PFSK-1 (cell line): ENCODE data around the gene GALNT14.

Source experiments
- FOXP2 ChIP-seq: optimal IDR thresholded peaks from 2 replicates; pipeline ENCODE3; 2011; ENCODE audit warnings: borderline replicate concordance, control low read depth, inconsistent platforms; ENCODE audit not compliant: insufficient read depth; ENCODE audit errors: extremely low read length, extremely low read depth
- POLR2AphosphoS5 ChIP-seq: IDR thresholded peaks from 2 replicates; pipeline ENCODE4 v1.6.1; 2012; ENCODE audit warnings: low read depth, mild to moderate bottlenecking, control low read depth, low read length, moderate library complexity
- SIN3A ChIP-seq: IDR thresholded peaks from 2 replicates; pipeline ENCODE4 v1.6.1; 2012; ENCODE audit warnings: mild to moderate bottlenecking, low read length, moderate library complexity, borderline replicate concordance; ENCODE audit not compliant: insufficient read depth
- TAF1 ChIP-seq: IDR thresholded peaks from 2 replicates; pipeline ENCODE4 v1.6.1; 2012; ENCODE audit warnings: low read length, control low read depth, borderline replicate concordance; ENCODE audit not compliant: insufficient read depth
- TF ChIP-seq, protein P1 (sequence below), 2 experiments: IDR thresholded peaks; 2 replicates each; pipeline versions ENCODE4 v1.6.1 to v1.8.0; 2011 to 2012; ENCODE audit warnings: low read depth in 2 of 2, low read length in 2 of 2, control low read depth in 1 of 2, inconsistent platforms in 1 of 2, mild to moderate bottlenecking in 1 of 2, moderate library complexity in 1 of 2; ENCODE audit not compliant: insufficient read depth in 1 of 2

Gene GALNT14

GRCh38 chr2:31052284-31052683, 86.0 kb downstream of the GALNT14 start:
- TF ChIP-seq TAF1 (no peak), POLR2AphosphoS5 (no peak), SIN3A (no peak), FOXP2 (no peak)
- TF ChIP-seq, protein P1, sequence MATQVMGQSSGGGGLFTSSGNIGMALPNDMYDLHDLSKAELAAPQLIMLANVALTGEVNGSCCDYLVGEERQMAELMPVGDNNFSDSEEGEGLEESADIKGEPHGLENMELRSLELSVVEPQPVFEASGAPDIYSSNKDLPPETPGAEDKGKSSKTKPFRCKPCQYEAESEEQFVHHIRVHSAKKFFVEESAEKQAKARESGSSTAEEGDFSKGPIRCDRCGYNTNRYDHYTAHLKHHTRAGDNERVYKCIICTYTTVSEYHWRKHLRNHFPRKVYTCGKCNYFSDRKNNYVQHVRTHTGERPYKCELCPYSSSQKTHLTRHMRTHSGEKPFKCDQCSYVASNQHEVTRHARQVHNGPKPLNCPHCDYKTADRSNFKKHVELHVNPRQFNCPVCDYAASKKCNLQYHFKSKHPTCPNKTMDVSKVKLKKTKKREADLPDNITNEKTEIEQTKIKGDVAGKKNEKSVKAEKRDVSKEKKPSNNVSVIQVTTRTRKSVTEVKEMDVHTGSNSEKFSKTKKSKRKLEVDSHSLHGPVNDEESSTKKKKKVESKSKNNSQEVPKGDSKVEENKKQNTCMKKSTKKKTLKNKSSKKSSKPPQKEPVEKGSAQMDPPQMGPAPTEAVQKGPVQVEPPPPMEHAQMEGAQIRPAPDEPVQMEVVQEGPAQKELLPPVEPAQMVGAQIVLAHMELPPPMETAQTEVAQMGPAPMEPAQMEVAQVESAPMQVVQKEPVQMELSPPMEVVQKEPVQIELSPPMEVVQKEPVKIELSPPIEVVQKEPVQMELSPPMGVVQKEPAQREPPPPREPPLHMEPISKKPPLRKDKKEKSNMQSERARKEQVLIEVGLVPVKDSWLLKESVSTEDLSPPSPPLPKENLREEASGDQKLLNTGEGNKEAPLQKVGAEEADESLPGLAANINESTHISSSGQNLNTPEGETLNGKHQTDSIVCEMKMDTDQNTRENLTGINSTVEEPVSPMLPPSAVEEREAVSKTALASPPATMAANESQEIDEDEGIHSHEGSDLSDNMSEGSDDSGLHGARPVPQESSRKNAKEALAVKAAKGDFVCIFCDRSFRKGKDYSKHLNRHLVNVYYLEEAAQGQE (IDR thresholded peaks at IDR 0.05; ENCODE audit: insufficient read depth in 1 of 2, low read depth in 2 of 2, low read length in 2 of 2) = no peak

GRCh38 chr2:31051258-31052140, 86.7 kb downstream of the GALNT14 start:
- TF ChIP-seq SIN3A = no peak
- TF ChIP-seq FOXP2 = no peak
- TF ChIP-seq POLR2AphosphoS5 = no peak
- TF ChIP-seq, protein P1 (IDR thresholded peaks at IDR 0.05; ENCODE audit: insufficient read depth in 1 of 2, low read depth in 2 of 2, low read length in 2 of 2) = no peak
- no peak for TF ChIP-seq TAF1

GRCh38 chr2:31049916-31050588, 88.2 kb downstream of the GALNT14 start:
- TF ChIP-seq TAF1 (no peak), SIN3A (no peak), POLR2AphosphoS5 (no peak), FOXP2 (no peak)
- TF ChIP-seq, protein P1 (IDR thresholded peaks at IDR 0.05; ENCODE audit: insufficient read depth in 1 of 2, low read depth in 2 of 2, low read length in 2 of 2) = no peak

DNA sequence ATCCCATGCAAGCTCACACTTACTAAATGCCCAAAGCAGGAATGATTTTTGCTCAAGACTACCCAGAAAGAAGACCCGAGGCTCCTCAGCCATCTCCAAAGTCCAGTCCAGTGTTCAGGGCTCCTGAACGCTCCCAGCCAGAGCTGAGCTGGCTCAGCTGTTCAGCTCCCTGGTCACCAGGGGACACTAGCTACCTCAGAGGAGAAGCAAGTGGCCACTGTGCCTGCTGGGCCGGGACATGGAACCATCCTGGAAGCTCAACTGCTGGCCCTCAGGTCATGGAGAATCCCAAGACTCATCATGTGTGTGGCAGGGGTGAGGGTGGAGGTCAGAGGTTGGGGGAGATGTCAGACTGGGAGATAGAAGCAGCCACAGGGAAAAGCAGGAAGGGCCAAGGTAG, 89.0 kb downstream of the GALNT14 start:
- TF ChIP-seq TAF1 (no peak), POLR2AphosphoS5 (no peak), SIN3A (no peak), FOXP2 (no peak)
- TF ChIP-seq, protein P1 (IDR thresholded peaks at IDR 0.05; ENCODE audit: insufficient read depth in 1 of 2, low read depth in 2 of 2, low read length in 2 of 2) = no peak
